GM23338 (cell line): ENCODE measurements around the gene HNF4A.

Experiments
- CREB1 ChIP-seq: fragments of 250-450 bp; sonication (Bioruptor Pico); IDR thresholded peaks from 2 replicates; pipeline ENCODE4 v1.5.0; 2020; ENCODE audit warnings: low read depth, mild to moderate bottlenecking, moderate library complexity
- EZH2 ChIP-seq: fragments of 200-600 bp; sonication (generic); IDR thresholded peaks from one replicate; pipeline ENCODE4 v1.8.0; 2017; ENCODE audit warnings: antibody characterized with exemption, mild to moderate bottlenecking, low read depth; ENCODE audit not compliant: unreplicated experiment
- EZH2phosphoT487 ChIP-seq: fragments of 200-600 bp; sonication (generic); IDR thresholded peaks from one replicate; pipeline ENCODE4 v1.8.1; 2018; ENCODE audit warnings: antibody characterized with exemption; ENCODE audit not compliant: unreplicated experiment
- JUNB ChIP-seq: IDR thresholded peaks from one replicate; pipeline ENCODE4 v1.6.1; 2016; ENCODE audit warnings: antibody characterized with exemption; ENCODE audit not compliant: unreplicated experiment
- NANOG ChIP-seq: IDR thresholded peaks from 2 replicates; pipeline ENCODE4 v1.6.1; 2016; ENCODE audit warnings: antibody characterized with exemption, borderline replicate concordance
- POLR2AphosphoS5 ChIP-seq: IDR thresholded peaks from 2 replicates; pipeline ENCODE4 v1.6.1; 2016; ENCODE audit warnings: antibody characterized with exemption, low read depth
- ZNF114 ChIP-seq: fragments of 250-450 bp; sonication (Bioruptor Pico); IDR thresholded peaks from 2 replicates; pipeline ENCODE4 v1.5.0; 2020; ENCODE audit warnings: mild to moderate bottlenecking, moderate library complexity
- TF ChIP-seq, protein P1 (sequence below), 2 experiments: fragments of 200-600 bp in 1 of 2; sonication (generic) in 1 of 2; conservative IDR thresholded peaks; 2 replicates each; pipeline versions ENCODE4 v1.5.1 to v1.6.1; 2016 to 2017; ENCODE audit warnings: antibody characterized with exemption in 2 of 2, low read depth in 2 of 2, mild to moderate bottlenecking in 2 of 2, moderate library complexity in 1 of 2
- TF ChIP-seq, protein P2 (sequence below): IDR thresholded peaks from 2 replicates; pipeline ENCODE4 v1.6.1; 2016; ENCODE audit warnings: antibody characterized with exemption
- TF ChIP-seq, protein P3 (sequence below): IDR thresholded peaks from one replicate; pipeline ENCODE4 v1.6.1; 2018; ENCODE audit warnings: antibody characterized with exemption; ENCODE audit not compliant: unreplicated experiment

DNA sequence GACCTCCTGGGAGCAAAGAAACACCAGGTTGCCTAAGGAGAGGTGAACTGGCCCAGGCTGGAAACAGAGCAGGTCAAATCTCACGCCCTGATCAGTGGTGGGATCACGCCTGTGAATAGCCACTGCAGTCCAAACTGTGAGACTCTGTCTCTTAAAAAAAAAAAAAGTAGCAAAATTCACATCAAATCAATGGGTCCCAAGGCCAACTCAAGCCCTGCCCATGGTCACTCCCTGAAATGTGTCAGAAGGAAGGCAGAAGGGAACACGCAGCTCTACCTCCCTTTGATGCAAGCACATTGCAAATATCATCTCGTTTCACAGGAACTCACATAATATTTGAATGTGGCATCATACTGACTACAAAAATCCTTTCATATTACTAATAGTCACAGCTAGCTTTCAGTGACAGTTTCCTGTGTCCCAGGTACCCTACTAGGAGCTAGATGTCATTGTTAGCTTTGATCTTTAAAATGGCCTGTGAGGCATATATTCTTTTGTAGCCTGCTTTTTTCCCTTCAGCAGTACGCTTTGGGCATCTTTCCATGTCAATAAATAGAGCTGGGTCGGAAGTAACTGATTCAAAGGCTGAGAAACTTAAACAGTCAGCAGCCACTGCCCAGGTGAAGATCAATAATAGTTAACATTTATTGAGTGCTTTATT, 105.8 kb downstream of the HNF4A start:
- TF ChIP-seq, protein P1, sequence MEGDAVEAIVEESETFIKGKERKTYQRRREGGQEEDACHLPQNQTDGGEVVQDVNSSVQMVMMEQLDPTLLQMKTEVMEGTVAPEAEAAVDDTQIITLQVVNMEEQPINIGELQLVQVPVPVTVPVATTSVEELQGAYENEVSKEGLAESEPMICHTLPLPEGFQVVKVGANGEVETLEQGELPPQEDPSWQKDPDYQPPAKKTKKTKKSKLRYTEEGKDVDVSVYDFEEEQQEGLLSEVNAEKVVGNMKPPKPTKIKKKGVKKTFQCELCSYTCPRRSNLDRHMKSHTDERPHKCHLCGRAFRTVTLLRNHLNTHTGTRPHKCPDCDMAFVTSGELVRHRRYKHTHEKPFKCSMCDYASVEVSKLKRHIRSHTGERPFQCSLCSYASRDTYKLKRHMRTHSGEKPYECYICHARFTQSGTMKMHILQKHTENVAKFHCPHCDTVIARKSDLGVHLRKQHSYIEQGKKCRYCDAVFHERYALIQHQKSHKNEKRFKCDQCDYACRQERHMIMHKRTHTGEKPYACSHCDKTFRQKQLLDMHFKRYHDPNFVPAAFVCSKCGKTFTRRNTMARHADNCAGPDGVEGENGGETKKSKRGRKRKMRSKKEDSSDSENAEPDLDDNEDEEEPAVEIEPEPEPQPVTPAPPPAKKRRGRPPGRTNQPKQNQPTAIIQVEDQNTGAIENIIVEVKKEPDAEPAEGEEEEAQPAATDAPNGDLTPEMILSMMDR (conservative IDR thresholded peaks at IDR 0.05; ENCODE audit: low read depth in 2 of 2), result no peak
- TF ChIP-seq, protein P2, sequence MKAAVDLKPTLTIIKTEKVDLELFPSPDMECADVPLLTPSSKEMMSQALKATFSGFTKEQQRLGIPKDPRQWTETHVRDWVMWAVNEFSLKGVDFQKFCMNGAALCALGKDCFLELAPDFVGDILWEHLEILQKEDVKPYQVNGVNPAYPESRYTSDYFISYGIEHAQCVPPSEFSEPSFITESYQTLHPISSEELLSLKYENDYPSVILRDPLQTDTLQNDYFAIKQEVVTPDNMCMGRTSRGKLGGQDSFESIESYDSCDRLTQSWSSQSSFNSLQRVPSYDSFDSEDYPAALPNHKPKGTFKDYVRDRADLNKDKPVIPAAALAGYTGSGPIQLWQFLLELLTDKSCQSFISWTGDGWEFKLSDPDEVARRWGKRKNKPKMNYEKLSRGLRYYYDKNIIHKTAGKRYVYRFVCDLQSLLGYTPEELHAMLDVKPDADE, result no peak
- TF ChIP-seq POLR2AphosphoS5, result no peak
- TF ChIP-seq, protein P3, sequence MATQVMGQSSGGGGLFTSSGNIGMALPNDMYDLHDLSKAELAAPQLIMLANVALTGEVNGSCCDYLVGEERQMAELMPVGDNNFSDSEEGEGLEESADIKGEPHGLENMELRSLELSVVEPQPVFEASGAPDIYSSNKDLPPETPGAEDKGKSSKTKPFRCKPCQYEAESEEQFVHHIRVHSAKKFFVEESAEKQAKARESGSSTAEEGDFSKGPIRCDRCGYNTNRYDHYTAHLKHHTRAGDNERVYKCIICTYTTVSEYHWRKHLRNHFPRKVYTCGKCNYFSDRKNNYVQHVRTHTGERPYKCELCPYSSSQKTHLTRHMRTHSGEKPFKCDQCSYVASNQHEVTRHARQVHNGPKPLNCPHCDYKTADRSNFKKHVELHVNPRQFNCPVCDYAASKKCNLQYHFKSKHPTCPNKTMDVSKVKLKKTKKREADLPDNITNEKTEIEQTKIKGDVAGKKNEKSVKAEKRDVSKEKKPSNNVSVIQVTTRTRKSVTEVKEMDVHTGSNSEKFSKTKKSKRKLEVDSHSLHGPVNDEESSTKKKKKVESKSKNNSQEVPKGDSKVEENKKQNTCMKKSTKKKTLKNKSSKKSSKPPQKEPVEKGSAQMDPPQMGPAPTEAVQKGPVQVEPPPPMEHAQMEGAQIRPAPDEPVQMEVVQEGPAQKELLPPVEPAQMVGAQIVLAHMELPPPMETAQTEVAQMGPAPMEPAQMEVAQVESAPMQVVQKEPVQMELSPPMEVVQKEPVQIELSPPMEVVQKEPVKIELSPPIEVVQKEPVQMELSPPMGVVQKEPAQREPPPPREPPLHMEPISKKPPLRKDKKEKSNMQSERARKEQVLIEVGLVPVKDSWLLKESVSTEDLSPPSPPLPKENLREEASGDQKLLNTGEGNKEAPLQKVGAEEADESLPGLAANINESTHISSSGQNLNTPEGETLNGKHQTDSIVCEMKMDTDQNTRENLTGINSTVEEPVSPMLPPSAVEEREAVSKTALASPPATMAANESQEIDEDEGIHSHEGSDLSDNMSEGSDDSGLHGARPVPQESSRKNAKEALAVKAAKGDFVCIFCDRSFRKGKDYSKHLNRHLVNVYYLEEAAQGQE, result no peak
- TF ChIP-seq EZH2, result no peak
- TF ChIP-seq EZH2phosphoT487, result no peak
- no peak for TF ChIP-seq CREB1 (CRISPR knock-in tag)
- no peak for TF ChIP-seq JUNB
- TF ChIP-seq NANOG, result no peak
- no peak for TF ChIP-seq ZNF114 (CRISPR knock-in tag)
